K562 (cell line): ENCODE measurements around the gene TRIM62. TPM values are rescaled to one million over a fixed set of nuclear protein-coding genes. Genes with fewer than 3 reads are reported as not detected.

Source experiments
- ATAC-seq: fragments of 200-7000 bp; cut with Tn5 transposase; 3 replicates; pipeline ENCODE4 v1.9.1; 2020; ENCODE audit warnings: moderate library complexity
- BruUV-seq: library from RNA; stranded (reverse); fragments of 400-500 nt; replicated peaks from 2 replicates; lab custom pipeline; 2021; lab: Mats Ljungman, UMichigan
- CTCF ChIA-PET: fragments of 300-600 bp; formaldehyde crosslinking; extraction: SDS; loops from one replicate; lab custom pipeline; 2021; ENCODE audit warnings: low intra/inter-chr PET ratio; lab: Yijun Ruan, JAX
- POLR2A ChIA-PET: fragments of 300-600, 350-650 bp; sonication (Branson Sonifier 250); formaldehyde crosslinking; extraction: SDS; loops from one replicate; lab custom pipeline; 2021; ENCODE audit warnings: antibody characterized with exemption, inconsistent platforms; lab: Yijun Ruan, JAX
- DNase-seq, 4 experiments: peaks; one replicate each; pipeline versions ENCODE4 v3.0.0 to v3.0.0-alpha.2; 2011 to 2018; ENCODE audit warnings: low spot score in 3 of 4, mixed read lengths in 3 of 4; ENCODE audit errors: extremely low read depth in 1 of 4
- FAIRE-seq: peaks from 2 replicates; lab custom pipeline; 2011; peaks lifted over from hg19 to GRCh38; lab: Jason Lieb, UNC
- H2AFZ ChIP-seq: 2 replicates; pipeline ENCODE4 v1.6.0; 2011; ENCODE audit warnings: low read depth, low read length, control low read depth, inconsistent platforms
- H3K27ac ChIP-seq: fragments of 200-600 bp; 3 replicates; pipeline ENCODE4 v1.8.0; 2011; ENCODE audit warnings: low read depth, mild to moderate bottlenecking, control low read depth, inconsistent platforms, low read length, moderate library complexity, mixed read lengths; ENCODE audit errors: extremely low read depth
- H3K27me3 ChIP-seq, 2 experiments: fragments of 300-600 bp in 1 of 2; 2 replicates in 1 of 2; 3 replicates in 1 of 2; pipeline versions ENCODE4 v1.6.0 to v1.8.0; 2011; ENCODE audit warnings: inconsistent platforms in 2 of 2, low read length in 2 of 2, mild to moderate bottlenecking in 1 of 2, mixed read lengths in 1 of 2, moderate library complexity in 1 of 2; ENCODE audit not compliant: control insufficient read depth in 2 of 2, insufficient read depth in 2 of 2
- H3K36me3 ChIP-seq: fragments of 300-600 bp; 3 replicates; pipeline ENCODE4 v1.8.0; 2011; ENCODE audit warnings: mild to moderate bottlenecking, low read length, inconsistent platforms; ENCODE audit not compliant: control insufficient read depth, insufficient read depth
- H3K4me1 ChIP-seq, 2 experiments: fragments of 200-600 bp in 1 of 2; replicated peaks in 1 of 2; 2 replicates in 1 of 2; 3 replicates in 1 of 2; pipeline versions ENCODE4 v1.5.1 to v1.8.0; 2011; ENCODE audit warnings: inconsistent platforms in 2 of 2, low read length in 2 of 2, mild to moderate bottlenecking in 1 of 2, mixed read lengths in 1 of 2, moderate library complexity in 1 of 2; ENCODE audit not compliant: control insufficient read depth in 2 of 2, insufficient read depth in 2 of 2
- H3K4me2 ChIP-seq: 2 replicates; pipeline ENCODE4 v1.6.1; 2011; ENCODE audit warnings: low read length, control low read depth, inconsistent platforms, mixed read lengths; ENCODE audit not compliant: insufficient read depth
- H3K4me3 ChIP-seq: fragments of 200-600 bp; sonication (generic), shearing (Covaris generic); 2 replicates; pipeline ENCODE4 v1.5.1; 2016; ENCODE audit warnings: control low read depth, inconsistent platforms
- H3K79me2 ChIP-seq: fragments of 200-600 bp; 3 replicates; pipeline ENCODE4 v1.8.0; 2011; ENCODE audit warnings: low read length, inconsistent platforms; ENCODE audit not compliant: control insufficient read depth, insufficient read depth
- H3K9ac ChIP-seq, 2 experiments: 2 replicates each; pipeline versions ENCODE4 v1.6.0 to v1.6.1; 2011; ENCODE audit warnings: low read depth in 2 of 2, low read length in 2 of 2, control low read depth in 1 of 2, inconsistent platforms in 1 of 2, mild to moderate bottlenecking in 1 of 2, mixed read lengths in 1 of 2; ENCODE audit not compliant: insufficient read depth in 1 of 2
- H3K9me1 ChIP-seq: one replicate; pipeline ENCODE4 v1.6.0; 2011; ENCODE audit warnings: inconsistent platforms, mild to moderate bottlenecking, low read length, moderate library complexity; ENCODE audit not compliant: control insufficient read depth, insufficient read depth
- H3K9me3 ChIP-seq: replicated peaks from 2 replicates; pipeline ENCODE4 v1.5.1; 2011; ENCODE audit warnings: low read depth, low read length, inconsistent platforms; ENCODE audit not compliant: control insufficient read depth, insufficient read depth
- H4K20me1 ChIP-seq: replicated peaks from 2 replicates; pipeline ENCODE4 v1.6.1; 2011; ENCODE audit warnings: low read length, inconsistent platforms, mixed read lengths; ENCODE audit not compliant: control insufficient read depth, insufficient read depth
- CSDE1 ChIP-seq, 2 experiments: fragments of 450-650 bp; IDR thresholded peaks; 2 replicates each; pipeline ENCODE4 v1.6.1; 2016; ENCODE audit warnings: mild to moderate bottlenecking in 1 of 2
- FOXJ2 ChIP-seq: fragments of 200-800 bp; sonication (Bioruptor generic); IDR thresholded peaks from 2 replicates; pipeline ENCODE4 v1.6.1; 2016; ENCODE audit warnings: missing genetic modification characterization, missing compliant biosample characterization
- FOXJ3 ChIP-seq: sonication (generic); formaldehyde crosslinking; IDR thresholded peaks from 2 replicates; pipeline ENCODE4 v1.4.0; 2020; ENCODE audit warnings: mild to moderate bottlenecking, missing genetic modification reagents
- MED1 ChIP-seq: sonication (generic); formaldehyde crosslinking; IDR thresholded peaks from 2 replicates; pipeline ENCODE4 v1.8.1; 2023; ENCODE audit warnings: missing genetic modification reagents, borderline replicate concordance
- NFATC3 ChIP-seq: fragments of 450-650 bp; IDR thresholded peaks from 2 replicates; pipeline ENCODE4 v1.6.1; 2017; ENCODE audit warnings: mild to moderate bottlenecking
- NR2C2 ChIP-seq, 2 experiments: fragments of 200-800 bp in 1 of 2; sonication (Bioruptor generic) in 1 of 2; sonication (generic) in 1 of 2; formaldehyde crosslinking in 1 of 2; IDR thresholded peaks; 2 replicates each; pipeline versions ENCODE4 v1.6.1 to v1.8.0; 2016 to 2022; ENCODE audit warnings: mild to moderate bottlenecking in 1 of 2, missing compliant biosample characterization in 1 of 2, missing genetic modification characterization in 1 of 2, missing genetic modification reagents in 1 of 2
- RAD51 ChIP-seq: fragments of 450-650 bp; IDR thresholded peaks from 2 replicates; pipeline ENCODE4 v1.7.1; 2016; ENCODE audit warnings: low read depth, mild to moderate bottlenecking, borderline replicate concordance
- TAF7 ChIP-seq: fragments of 450-650 bp; IDR thresholded peaks from 2 replicates; pipeline ENCODE4 v1.6.1; 2016; ENCODE audit warnings: missing genetic modification characterization, missing compliant biosample characterization
- TCF7 ChIP-seq: sonication (generic); IDR thresholded peaks from 2 replicates; pipeline ENCODE4 v1.6.1; 2016; ENCODE audit warnings: antibody characterized with exemption, borderline replicate concordance
- WGBS: fragments of 100-300 bp; shearing (Covaris generic); methylation state at CpG from one replicate; pipeline ENCODE4 v1.1.6; 2016; ENCODE audit warnings: low coverage, mixed read lengths; ENCODE audit not compliant: insufficient coverage; ENCODE audit errors: missing lambda C conversion rate; 5-methylcytosine and 5-hydroxymethylcytosine counted together
- in situ Hi-C: fragments of 300-500 bp; cut with MboI; formaldehyde crosslinking; loops from 4 replicates; pipeline ENCODE4 v1.15.0; 2018; ENCODE audit warnings: inconsistent platforms, mixed read lengths
- intact Hi-C: fragments of 100-400 bp; cut with micrococcal nuclease; formaldehyde crosslinking; loops from 2 replicates; pipeline ENCODE4 v1.14.2; 2022
- polyA plus RNA-seq, 8 experiments: library from polyadenylated mRNA; depleted of rRNA in 4 of 8; stranded (reverse) in 5 of 8; unstranded in 3 of 8; fragments of >200 nt; fragmentation: Nextera tagmentation in 2 of 8; fragmentation: Illumina TruSeq in 1 of 8; extraction: Ambion mirVana in 2 of 8; extraction: Trizol in 1 of 8; gene quantifications; 2 replicates each; pipeline versions ENCODE4 v1.2.1 to v1.2.3, GENCODE V29; 2011 to 2014; ENCODE audit warnings: inconsistent platforms in 1 of 8, missing spikeins in 1 of 8
- total RNA-seq, 7 experiments: library from RNA; depleted of rRNA in 6 of 7; stranded (reverse); fragments of >200 nt in 6 of 7; fragmentation: Illumina TruSeq in 2 of 7; extraction: Trizol in 2 of 7; gene quantifications; 2 replicates each; pipeline versions ENCODE4 v1.2.1 to v1.2.3, GENCODE V29; 2011 to 2021; ENCODE audit warnings: low replicate concordance in 1 of 7
- TF ChIP-seq, protein P1 (sequence below): fragments of 250-450 bp; sonication (Bioruptor Pico); IDR thresholded peaks from 2 replicates; pipeline ENCODE4 v1.5.0; 2021
- TF ChIP-seq, protein P2 (sequence below): sonication (generic); formaldehyde crosslinking; IDR thresholded peaks from 2 replicates; pipeline ENCODE4 v1.8.0; 2023; ENCODE audit warnings: mild to moderate bottlenecking, missing genetic modification reagents
- TF ChIP-seq, protein P3 (sequence below), 2 experiments: fragments of 450-650 bp; formaldehyde crosslinking in 1 of 2; IDR thresholded peaks; 2 replicates each; pipeline versions ENCODE4 v1.4.0 to v1.6.1; 2014 to 2020; ENCODE audit warnings: mild to moderate bottlenecking in 2 of 2, borderline replicate concordance in 1 of 2, low read depth in 1 of 2

TRIM62 gene
- total and polyA plus RNA-seq, 9 of the 15 experiments (the other 6 are each of a cell fraction or from before 2014, with no cell fraction given) = 0.18 to 2.3 (median 0.52) TPM

DNA sequence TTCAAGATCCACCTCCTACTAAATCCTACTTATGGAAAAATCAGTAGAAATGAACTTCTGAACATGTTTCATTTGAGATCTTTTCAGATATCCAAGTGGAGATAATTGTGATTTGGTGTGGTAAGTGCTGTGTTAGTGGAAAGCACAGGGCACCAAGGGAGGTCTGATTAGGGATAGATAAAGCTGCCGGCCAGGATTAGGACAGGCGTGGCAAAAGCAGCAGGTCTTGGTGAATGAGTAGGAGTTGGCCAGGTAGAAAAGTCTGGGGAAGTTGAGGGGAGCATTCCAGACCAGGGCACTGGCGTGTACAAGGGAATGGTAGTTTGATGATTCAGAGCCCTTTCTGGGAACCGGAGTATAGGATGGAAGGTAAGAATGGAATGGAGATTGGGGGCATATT, 53.1 kb downstream of the TRIM62 start:
- WGBS = 6% methylated on average over 4 of the region's 4 CpGs
- POLR2A ChIA-PET = interaction anchor here (1.0 kb wide), 1 partner anchor 10 kb away, joined by 3 read pairs; no protein-coding TSS in a partner anchor
- no peak for FAIRE-seq
- TF ChIP-seq NR2C2 (CRISPR knock-in tag; IDR thresholded peaks at IDR 0.05) = no peak
- no peak for TF ChIP-seq NR2C2 (tag; IDR thresholded peaks at IDR 0.05)
- no peak for TF ChIP-seq TCF7
- TF ChIP-seq TAF7 (tag) = no peak
- TF ChIP-seq, protein P1, sequence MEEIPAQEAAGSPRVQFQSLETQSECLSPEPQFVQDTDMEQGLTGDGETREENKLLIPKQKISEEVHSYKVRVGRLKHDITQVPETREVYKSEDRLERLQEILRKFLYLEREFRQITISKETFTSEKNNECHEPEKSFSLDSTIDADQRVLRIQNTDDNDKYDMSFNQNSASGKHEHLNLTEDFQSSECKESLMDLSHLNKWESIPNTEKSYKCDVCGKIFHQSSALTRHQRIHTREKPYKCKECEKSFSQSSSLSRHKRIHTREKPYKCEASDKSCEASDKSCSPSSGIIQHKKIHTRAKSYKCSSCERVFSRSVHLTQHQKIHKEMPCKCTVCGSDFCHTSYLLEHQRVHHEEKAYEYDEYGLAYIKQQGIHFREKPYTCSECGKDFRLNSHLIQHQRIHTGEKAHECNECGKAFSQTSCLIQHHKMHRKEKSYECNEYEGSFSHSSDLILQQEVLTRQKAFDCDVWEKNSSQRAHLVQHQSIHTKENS (CRISPR knock-in tag) = no peak
- TF ChIP-seq RAD51 = no peak
- TF ChIP-seq, protein P2, sequence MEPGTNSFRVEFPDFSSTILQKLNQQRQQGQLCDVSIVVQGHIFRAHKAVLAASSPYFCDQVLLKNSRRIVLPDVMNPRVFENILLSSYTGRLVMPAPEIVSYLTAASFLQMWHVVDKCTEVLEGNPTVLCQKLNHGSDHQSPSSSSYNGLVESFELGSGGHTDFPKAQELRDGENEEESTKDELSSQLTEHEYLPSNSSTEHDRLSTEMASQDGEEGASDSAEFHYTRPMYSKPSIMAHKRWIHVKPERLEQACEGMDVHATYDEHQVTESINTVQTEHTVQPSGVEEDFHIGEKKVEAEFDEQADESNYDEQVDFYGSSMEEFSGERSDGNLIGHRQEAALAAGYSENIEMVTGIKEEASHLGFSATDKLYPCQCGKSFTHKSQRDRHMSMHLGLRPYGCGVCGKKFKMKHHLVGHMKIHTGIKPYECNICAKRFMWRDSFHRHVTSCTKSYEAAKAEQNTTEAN = no peak
- no peak for TF ChIP-seq NFATC3
- no peak for TF ChIP-seq FOXJ3 (CRISPR knock-in tag)
- TF ChIP-seq, protein P3, sequence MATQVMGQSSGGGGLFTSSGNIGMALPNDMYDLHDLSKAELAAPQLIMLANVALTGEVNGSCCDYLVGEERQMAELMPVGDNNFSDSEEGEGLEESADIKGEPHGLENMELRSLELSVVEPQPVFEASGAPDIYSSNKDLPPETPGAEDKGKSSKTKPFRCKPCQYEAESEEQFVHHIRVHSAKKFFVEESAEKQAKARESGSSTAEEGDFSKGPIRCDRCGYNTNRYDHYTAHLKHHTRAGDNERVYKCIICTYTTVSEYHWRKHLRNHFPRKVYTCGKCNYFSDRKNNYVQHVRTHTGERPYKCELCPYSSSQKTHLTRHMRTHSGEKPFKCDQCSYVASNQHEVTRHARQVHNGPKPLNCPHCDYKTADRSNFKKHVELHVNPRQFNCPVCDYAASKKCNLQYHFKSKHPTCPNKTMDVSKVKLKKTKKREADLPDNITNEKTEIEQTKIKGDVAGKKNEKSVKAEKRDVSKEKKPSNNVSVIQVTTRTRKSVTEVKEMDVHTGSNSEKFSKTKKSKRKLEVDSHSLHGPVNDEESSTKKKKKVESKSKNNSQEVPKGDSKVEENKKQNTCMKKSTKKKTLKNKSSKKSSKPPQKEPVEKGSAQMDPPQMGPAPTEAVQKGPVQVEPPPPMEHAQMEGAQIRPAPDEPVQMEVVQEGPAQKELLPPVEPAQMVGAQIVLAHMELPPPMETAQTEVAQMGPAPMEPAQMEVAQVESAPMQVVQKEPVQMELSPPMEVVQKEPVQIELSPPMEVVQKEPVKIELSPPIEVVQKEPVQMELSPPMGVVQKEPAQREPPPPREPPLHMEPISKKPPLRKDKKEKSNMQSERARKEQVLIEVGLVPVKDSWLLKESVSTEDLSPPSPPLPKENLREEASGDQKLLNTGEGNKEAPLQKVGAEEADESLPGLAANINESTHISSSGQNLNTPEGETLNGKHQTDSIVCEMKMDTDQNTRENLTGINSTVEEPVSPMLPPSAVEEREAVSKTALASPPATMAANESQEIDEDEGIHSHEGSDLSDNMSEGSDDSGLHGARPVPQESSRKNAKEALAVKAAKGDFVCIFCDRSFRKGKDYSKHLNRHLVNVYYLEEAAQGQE (IDR thresholded peaks at IDR 0.05; ENCODE audit: borderline replicate concordance) = no peak
- TF ChIP-seq, protein P3 (CRISPR knock-in tag; IDR thresholded peaks at IDR 0.05; ENCODE audit: low read depth) = no peak
- TF ChIP-seq CSDE1 (IDR thresholded peaks at IDR 0.05) = no peak
- no peak for TF ChIP-seq FOXJ2 (tag)
- no peak for TF ChIP-seq MED1 (CRISPR knock-in tag)

More for the DNA sequence above, 53.1 kb downstream of the TRIM62 start:
- Histone ChIP-seq H3K27ac (no peak overlapping the region), H2AFZ (no peak overlapping the region), H4K20me1 (no peaks in the 10 kb centered on the region), H3K9me3 (peaks cover 2% of the 10 kb centered on the region; the same call in 1 of the 2 replicates), H3K9ac (no peak overlapping the region), H3K4me3 (no peak overlapping the region), H3K4me1 (peaks cover 0 to 4% of the 10 kb centered on the region in 2 experiments; a peak in 2 of 5 replicates), H3K27me3 (peaks cover 3 to 16% of the 10 kb centered on the region in 2 experiments; a peak in 4 of 5 replicates), H3K79me2 (no peaks in the 10 kb centered on the region), H3K36me3 (no peaks in the 10 kb centered on the region), H3K4me2 (no peak overlapping the region), H3K9me1 (no peaks in the 10 kb centered on the region)
- BruUV-seq = no TSS peak
- in situ Hi-C loops = no loop called here
- ATAC-seq (no peak), DNase-seq (no peak)
- intact Hi-C loops = no loop called here
- CTCF ChIA-PET = no interaction called here
